ENCODE results near the gene LRSAM1.

LRSAM1 gene

DNA sequence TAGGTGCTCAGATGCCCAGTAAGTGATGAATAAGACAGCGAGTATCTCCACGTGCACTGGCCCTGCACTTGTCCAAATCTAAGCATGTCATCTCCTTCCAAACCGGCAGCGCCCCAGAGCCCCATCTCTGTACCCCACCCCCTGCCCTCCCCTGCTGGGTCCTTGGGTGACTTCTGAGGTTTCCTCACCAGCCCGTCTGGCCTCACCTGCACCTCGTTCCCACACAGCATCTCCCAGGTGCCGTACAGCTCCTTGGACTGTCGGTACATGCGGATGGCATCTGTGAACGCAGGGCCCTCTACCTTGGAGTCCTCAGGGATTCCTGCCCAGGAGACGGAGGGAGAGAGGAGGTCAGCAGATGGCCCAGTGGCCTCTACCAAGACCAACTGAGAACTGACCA, 66.3 kb downstream of the LRSAM1 start:
- DNase-seq (ENCODE audit: low read depth), result no peak

DNA sequence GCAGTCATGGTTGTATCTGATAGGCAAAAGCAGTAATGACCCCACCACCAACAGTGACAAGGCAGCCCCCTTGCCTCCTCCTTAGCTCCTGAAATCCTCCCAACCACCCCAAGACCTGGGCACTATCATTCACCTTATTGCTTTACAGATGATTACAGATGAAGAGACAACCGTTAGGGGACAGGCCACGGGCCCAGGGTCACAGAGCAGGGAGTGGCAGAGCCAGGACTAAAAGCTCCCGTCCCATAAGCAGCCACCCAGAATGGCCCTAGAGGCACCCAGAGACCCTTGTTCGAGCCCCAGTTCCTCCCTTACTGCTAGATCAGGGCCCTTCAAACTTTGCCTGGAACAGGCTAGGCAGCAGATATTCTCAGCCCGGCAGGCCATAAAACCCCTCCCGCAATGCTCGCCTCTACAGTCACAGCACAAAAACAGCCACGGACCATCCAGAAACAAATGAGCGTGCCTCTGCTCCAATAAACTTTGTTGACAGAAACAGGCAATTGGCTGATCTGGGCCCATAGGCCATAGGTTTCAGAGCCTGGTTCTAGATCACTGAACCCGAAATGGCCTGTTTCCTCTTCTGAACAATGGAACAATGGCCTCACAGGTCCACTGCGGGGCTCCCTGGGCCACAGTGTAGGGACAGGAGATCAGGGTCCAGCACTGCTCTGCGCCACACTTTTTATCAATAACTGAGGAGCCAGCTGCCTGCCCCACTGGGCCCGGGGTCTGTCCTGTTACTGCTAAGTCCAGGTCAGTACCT, 67.0 kb downstream of the LRSAM1 start:
- DNase-seq (ENCODE audit: low read depth), result no peak

GRCh38 chr9:127519301-127520166, 68.2 kb downstream of the LRSAM1 start:
- no peak for DNase-seq (ENCODE audit: low read depth)

- DNase-seq (ENCODE audit: low read depth), result no peak
Observed at GRCh38 chr9:127520941-127521918, 69.9 kb downstream of the LRSAM1 start.

DNA sequence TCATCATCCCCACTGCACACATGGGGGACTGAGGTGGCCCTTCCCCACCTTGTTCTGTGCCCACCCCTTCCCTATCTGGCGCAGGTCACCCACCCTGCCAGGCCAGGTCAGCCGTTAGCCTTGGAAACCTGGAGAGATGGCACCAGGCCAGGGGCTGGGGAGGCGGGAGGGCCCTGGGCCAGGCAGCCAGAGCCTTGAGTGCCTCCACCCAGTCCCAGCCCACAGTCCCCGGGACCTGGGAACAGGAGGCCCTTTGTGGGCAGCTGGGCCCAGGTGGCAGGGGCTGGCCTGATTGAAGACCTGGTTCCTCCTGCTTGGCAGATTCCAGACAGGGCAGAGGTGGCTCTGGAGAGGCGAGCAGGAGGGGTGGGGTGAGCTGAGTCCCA, 70.6 kb downstream of the LRSAM1 start:
- DNase-seq (ENCODE audit: low read depth), result no peak

GRCh38 chr9:127522727-127523126, 71.4 kb downstream of the LRSAM1 start:
- no peak for DNase-seq (ENCODE audit: low read depth)

DNA sequence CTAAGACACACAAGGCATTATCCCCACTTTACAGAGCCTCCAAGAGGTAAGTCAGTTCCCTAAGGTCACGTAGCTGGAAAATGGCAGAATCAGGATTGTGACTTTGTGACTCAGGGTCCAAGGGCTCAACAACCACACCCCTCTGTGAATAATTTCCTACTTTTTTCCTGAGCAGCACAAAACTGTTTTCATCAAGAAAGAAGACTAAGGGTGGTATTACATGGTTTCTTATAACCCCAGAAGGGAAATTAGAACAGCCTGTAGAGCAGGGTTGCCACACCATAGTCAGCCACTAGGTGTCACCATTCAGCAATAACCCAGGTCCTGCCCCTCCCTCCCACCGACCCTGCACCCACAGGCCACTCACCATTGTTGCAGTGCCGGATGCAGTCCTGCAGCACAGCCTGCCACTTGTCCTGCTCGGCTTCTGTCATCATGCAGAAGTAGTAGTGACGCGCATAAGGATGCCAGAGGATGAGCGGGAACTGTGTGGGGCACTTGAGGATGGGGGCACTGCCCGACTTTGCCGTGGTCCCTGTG, 72.1 kb downstream of the LRSAM1 start:
- DNase-seq (ENCODE audit: low read depth), result no peak

- DNase-seq (ENCODE audit: low read depth), result no peak
Observed at GRCh38 chr9:127524373-127524772, 73.1 kb downstream of the LRSAM1 start.

GRCh38 chr9:127525401-127526188, 74.3 kb downstream of the LRSAM1 start:
- no peak for DNase-seq (ENCODE audit: low read depth)

DNA sequence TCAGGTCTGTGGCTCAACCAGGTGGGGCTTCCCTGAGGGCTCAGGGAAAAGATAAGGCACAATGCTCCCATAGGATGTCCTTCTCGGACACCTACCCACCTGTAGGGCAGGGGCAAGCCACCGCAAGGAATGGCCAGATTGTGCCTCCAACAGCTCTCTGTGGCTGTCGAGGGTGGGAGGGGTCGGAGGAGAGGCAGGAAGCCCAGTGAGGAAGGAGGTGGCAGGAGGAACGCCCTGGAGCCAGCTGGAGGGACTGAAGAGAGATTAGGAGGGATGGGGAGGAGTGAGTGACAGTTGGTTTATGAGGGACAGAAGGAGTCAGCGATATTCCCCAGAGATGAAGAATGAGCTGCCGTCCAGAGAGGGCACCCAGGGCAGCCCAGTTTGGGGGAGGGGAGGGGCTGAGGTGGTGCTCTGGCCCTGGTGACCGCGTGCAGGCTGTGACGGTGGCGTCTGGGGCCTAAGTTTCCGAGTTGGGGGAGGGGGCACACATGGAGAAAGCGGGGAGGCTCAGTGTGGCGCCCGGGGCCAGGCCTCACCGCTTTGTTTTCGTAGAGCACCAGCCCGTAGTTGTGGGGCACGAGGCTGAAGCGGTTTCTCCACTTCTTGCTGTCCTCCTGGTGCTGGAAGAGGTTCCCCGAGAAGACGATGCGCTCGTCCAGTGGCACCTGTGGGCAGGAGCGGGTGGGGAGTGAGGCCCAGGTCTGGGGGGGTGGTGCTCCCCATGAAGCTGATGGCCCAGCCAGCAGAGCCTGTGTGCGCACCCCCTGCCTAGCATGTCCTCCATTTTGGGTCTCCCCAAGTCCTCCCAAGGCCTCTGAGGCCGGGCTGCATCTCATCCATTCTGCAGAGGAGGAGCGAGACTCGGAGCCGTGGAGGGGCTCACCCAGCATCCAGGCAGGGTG, 75.6 kb downstream of the LRSAM1 start:
- no peak for DNase-seq (ENCODE audit: low read depth)

DNA sequence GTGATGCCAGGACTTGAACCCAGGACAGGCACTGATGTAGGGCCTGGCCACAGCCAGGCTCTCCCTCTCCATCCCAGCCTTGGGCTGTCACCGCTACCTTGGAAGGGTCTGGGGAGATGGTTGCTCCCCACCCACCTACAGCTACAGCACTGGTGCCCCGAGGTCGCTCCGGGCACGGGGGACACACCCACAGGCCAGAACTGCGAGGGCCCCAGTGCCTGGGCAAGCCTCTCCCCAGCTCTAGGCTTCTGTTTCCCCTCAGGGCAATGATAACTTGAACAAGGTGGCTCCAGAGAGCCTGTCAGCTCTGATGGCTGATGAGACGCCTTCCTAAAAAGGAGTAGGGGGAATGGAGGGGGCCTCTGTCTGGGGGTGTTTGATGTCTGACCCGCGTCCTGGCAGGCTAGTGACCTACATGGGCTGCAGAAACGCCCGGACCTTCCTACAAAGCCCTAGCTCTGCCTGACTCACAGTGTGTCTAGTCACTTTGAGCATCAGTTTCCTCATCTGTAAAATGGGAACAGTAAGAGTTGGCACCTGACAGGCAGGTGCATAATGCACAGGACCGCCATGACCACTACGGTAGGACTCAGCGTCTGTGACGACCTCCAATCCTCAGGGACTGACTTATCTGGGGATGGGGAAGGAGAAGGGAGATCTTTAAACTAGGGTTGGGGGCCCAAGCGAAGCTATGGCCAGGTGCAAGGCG, 76.4 kb downstream of the LRSAM1 start:
- no peak for DNase-seq (ENCODE audit: low read depth)

DNA sequence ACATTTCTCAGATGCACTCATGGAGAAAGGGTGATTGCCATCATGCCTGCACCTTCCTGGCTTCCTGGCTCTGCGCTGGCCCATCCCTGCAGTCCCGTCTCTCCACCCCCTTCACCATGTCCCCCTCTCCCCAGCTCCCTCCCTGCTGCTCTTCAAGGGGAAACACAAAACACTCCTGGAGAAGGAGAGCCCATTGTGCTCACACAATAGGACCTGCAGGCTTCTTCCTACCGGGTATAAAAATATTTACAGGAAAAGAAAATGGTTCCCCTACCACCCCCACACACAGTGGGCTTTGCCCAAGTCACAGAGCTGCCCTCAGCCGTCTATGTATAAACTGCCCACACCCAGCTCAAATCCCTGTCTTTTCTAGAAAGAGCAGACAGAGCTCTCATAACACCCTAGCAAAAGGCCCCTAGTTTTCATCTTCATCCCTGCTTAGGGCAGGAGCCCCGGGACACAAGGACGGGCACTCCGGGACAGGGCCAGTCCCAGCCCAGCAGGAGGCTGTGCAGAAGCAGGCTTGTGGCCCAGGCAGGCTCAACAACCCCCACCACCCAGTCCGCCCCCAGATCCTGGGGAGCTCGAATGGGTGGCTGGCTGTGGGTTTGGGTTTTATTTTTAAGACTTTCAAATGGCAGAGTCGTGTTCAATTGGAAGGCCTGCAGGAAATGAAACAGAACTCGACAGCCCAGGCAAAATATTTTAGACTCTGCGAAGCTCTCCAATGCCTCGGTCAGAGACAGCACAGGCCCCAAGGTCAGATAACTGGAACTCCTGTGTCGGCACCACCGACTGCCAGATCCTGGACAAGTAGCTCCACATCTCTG, 77.3 kb downstream of the LRSAM1 start:
- DNase-seq (ENCODE audit: low read depth), result no peak

- no peak for DNase-seq (ENCODE audit: low read depth)
Observed at GRCh38 chr9:127529671-127530070, 78.4 kb downstream of the LRSAM1 start.

GRCh38 chr9:127530206-127530941, 79.1 kb downstream of the LRSAM1 start:
- DNase-seq (ENCODE audit: low read depth), result no peak

- no peak for DNase-seq (ENCODE audit: low read depth)
Observed at GRCh38 chr9:127531676-127532075, 80.4 kb downstream of the LRSAM1 start.

- DNase-seq (ENCODE audit: low read depth), result no peak
Observed at GRCh38 chr9:127534250-127534906, 83.1 kb downstream of the LRSAM1 start.

DNA sequence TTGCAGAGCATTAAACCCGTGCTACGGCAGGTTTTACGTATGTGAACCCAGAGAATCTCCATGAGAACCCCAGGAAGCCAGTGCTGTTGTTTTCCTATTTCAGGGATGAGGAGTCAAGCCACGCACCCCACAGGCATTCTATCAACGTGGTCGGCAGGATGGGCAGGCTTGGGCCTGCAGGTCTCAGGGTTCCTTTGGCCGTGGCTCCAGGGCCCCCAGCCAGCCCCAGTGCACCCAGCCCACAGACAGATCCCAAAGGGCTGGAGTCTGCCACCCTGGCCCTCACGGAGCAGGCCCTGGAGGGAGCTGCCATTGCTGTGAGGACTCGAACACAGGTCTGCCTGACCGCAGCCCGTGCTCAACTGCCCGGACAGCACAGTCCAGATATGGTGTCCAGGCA, 83.6 kb downstream of the LRSAM1 start:
- no peak for DNase-seq (ENCODE audit: low read depth)

Data from T follicular helper cell (primary cell).